GM18907 (cell line): Measurements from ENCODE around the gene CHAC1.
"Not testable (repeated sequence)": the region's sequence is repeated elsewhere in the genome, so short reads cannot be mapped to it uniquely, and the experiment has no call there.

Experiments
- ATAC-seq: cut with Tn5 transposase; IDR thresholded peaks from one replicate; pipeline ENCODE4 v1.9.1; 2021; ENCODE audit warnings: mild to moderate bottlenecking, moderate library complexity; ENCODE audit not compliant: unreplicated experiment

The CHAC1 gene

DNA sequence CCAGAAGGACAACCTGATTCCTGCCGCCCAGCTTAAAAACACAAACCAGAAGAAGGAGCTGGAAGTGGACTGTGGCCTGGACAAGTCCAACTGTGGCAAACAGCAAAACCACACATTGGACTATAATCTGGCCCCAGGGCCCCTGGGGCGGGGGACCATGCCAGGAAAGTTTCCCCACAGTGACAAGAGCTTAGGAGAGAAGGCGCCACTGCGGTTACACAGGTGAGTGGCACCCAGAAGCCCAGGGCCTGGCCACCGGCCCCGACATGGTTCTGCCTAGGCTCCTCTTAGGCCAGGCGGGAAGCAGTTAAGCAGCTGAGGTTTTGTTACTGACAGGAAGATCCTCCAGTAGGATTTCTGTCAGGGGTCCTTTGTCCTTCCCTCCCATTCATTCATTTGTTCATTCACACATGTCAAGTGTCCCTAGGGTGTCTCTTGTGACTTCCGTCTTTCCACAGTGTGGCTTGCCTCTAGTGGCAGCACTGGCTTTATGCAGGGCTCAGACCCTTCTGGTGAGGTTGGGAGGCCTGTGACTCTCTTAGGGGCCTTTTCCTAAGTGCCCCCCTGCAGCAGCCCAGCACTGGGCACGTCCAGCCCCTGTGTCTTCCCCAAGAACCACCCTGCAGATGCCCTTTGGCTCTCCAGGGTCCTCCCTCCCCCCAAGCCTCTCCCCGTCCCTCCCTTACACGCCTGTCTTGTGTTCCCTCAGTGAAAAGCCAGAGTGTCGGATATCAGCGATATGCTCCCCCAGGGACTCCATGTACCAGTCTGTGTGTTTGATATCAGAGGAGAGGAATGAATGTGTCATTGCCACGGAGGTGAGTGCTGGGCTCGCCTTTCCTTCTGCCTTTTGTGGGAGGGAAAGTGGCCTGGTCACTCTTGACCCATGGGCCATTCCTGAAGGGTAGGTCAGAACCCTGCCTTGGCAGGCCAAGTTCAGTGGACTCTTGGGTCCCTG lies 16.3 kb upstream of the CHAC1 start:
- no peak for ATAC-seq

DNA sequence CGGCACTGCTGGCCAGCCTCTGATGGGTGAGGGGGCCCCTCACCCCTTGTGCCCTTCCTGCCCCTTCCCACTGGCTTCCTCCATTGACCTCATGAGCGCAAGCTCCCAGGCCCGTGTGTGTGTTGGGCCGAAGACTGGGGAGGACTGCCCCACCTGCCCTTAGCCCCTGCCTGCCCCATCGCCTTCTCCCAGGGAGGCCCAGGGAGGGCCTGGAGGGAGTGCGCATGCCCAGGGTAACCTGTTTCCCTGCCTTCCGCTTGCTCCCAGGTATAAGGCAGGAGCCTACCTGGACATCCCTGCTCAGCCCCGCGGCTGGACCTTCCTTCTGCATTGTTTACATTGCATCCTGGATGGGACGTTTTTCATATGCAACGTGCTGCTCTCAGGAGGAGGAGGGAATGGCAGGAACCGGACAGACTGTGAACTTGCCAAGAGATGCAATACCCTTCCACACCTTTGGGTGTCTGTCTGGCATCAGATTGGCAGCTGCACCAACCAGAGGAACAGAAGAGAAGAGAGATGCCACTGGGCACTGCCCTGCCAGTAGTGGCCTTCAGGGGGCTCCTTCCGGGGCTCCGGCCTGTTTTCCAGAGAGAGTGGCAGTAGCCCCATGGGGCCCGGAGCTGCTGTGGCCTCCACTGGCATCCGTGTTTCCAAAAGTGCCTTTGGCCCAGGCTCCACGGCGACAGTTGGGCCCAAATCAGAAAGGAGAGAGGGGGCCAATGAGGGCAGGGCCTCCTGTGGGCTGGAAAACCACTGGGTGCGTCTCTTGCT lies 15.3 kb upstream of the CHAC1 start:
- no peak for ATAC-seq

DNA sequence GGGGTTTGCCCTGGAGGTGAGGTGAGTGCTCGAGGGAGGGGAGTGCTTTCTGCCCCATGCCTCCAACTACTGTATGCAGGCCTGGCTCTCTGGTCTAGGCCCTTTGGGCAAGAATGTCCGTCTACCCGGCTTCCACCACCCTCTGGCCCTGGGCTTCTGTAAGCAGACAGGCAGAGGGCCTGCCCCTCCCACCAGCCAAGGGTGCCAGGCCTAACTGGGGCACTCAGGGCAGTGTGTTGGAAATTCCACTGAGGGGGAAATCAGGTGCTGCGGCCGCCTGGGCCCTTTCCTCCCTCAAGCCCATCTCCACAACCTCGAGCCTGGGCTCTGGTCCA lies 14.8 kb upstream of the CHAC1 start:
- no peak for ATAC-seq

DNA sequence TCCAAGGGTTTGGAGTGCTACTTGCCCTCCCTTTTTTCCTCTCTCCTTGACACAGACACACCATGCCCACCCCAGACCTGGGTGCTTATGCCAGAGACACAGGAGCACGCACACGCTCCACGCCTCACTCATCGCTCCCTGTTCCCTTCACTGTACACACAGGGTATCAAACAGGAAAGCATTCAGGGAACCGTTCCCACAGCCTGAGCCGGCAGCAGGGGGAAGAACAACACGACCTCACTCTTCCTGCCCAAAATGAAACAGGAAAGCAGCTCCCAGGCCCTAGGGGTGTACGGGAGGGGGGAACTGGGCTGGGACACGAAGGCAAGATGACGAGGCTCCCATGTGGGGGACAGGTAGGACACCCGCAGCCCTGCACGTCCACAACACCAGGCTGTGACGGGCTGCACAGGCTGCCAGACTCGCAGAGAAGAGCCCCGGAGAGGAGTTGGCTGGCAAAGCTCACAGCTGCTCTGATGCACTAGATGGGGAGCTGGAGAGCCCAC lies 12.9 kb upstream of the CHAC1 start:
- no peak for ATAC-seq

DNA sequence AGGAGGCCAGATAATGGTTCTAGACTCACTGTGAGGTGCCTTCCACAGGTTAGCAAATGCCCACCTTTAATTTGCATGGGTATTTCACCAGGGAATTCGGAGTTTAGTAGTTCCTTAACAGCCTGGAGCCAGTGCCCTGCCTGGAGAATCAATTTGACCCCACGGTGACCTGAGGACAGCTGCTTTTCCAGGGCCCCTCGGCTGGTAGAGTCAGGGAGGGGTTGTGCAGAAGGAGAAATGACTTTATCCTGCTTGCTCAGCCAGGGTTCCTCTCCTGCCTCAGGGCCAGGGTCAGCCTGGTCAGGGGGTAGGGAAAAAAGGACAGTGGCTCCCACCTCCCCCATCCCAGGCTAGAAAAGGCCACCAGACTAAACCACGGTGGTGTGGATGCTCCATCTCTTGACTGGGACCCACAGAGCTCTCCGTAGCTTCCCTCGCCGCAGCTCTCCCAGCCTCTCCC lies 12.2 kb upstream of the CHAC1 start:
- no peak for ATAC-seq

DNA sequence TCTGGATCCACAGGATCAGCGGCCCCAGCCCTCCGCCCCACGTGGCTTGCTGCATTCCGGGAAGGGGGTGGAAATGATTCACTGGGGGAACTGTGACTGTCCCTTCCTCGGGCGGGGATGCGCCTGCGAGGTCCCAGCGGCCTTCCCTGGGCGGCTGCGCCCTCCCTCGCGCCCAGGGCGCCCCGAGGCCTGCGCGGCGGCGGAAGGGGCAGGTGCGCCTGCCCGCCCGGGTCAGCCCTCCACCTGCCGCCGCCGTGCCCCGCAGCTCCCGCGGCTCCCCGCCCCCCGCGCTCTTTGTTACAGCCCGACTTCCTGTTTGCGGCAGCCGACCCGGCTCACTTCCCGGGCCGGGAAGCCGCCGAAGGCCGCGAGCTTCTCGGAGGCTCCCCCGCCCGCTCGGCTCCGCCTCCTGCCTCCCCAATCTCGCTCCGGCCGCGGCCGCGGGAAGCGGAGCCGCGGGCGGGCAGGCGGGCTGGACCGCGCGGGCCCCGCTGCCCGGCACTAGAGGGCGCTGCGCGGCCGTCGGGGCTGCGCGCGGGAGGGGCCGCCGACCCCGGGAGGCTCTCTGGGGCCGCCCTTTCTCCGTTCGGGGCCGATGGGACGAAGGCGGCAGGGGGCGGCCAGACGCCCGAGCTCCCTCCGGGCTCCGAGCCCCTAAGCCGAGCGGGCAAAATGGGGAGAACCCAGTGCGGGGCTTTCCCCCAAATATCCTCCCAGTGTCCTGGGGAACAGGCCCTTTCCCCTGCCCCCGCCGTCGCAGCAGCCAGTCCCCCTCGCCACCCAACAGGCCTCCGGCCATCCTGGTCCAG lies 11.5 kb upstream of the CHAC1 start:
- ATAC-seq, result peak; percentile 57

DNA sequence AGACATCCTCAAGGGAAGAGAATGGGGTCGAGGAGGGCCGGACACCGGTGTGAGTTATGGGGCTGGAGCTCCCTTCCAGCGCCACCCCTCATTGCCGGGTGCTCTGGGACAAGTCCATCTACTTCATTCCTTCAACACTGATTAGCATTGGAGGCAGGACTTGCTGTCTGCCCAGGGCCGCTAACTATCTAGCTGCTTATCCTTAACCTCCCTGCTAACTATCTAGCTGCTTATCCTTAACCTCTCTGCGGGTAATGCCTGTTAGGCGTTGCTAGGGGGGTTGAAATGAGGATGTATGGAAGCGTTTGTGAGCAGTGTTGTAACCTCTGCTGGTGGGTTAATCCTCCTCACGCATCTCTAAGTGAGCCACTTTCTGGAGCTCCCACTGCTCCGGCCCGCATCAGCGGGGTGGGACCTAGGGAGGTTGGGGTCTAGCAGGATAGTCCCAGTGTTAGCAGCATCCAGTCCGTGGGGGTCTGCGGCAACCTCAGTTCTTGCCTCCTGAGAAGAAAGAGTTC lies 10.9 kb upstream of the CHAC1 start:
- no peak for ATAC-seq

DNA sequence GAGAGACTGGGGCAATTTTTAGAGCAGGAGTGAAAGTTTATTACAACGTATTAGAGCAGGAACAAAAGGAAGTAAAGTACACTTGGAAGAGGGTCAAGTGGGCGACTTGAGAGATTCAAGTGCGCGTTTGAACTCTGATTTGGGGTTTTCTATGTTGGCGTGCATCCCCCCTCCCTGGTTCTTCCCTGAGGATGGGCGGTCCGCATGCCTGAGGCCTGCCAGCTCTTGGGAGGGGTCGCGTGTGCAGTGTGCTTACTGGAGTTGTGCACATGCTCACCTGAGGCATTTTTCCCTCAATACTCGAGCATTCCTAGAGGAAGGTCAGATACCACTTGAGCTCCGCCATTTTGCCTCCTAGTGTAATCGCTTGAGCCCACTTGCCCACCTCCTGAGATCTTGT lies 10.4 kb upstream of the CHAC1 start:
- ATAC-seq, result no peak

DNA sequence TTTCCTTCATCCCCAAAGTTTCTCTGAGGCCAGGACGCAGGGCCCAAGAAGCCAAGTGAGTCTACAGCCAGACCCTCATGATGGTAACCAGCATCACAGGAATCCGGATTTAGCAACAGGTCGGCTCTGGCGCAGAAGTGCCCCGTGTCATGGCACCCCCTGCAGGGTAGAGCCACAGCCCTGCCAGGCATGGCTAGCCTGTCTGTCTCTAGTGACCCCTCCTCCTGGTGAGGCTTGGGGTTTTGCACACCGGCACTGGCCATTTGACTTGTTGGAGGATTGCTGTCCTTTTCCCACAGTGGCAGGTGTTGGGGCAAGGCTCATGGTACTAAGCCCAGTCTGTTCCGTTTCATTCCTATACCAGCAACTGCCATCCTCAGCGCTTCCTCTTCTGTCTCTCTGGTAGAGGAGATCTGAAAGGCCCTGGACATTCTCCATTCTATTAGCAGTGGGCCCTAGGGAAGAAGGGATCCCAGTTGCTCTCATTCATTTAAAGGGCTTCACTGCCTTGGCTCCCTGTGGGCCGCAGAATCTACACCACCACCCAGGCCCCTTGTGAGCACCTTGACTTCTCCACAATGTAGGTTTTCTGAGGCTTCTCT lies 9.4 kb upstream of the CHAC1 start:
- no peak for ATAC-seq

DNA sequence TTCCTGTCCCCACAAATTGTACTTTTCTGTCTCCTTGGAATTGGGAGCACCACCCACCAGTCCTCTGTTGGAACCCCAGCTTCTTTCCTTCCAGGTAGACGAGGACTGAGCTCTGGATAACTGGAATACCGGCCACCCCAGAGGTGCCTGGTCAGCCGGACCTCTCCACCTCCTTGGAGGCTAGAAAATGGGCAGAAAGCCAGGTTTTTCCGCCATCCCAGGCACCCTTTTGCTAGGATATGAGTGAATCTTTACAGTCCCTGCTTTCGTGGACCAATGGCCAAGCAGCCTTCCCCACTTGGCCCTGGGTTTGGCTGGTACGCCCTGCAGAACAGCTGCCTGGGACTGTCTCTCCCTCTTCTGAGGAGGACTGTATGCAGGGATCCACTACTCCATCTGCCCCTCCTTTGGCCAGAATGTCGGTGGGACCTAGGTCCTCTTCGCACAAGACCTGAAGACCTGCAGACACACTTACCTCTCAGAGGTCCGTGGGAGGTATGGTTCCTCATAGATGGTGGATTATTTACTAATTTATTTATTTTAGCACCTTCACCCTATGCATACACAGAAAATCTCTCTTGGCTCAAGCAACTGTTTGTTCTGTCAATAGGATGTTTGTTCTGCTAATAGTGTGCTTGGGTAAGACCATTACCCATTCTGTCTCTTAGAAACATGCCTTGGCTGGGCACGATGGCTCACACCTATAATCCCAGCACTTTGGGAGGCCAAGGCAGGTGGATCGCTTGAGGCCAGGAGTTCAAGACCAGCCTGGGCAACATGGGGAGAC lies 8.6 kb upstream of the CHAC1 start:
- ATAC-seq, result no peak

DNA sequence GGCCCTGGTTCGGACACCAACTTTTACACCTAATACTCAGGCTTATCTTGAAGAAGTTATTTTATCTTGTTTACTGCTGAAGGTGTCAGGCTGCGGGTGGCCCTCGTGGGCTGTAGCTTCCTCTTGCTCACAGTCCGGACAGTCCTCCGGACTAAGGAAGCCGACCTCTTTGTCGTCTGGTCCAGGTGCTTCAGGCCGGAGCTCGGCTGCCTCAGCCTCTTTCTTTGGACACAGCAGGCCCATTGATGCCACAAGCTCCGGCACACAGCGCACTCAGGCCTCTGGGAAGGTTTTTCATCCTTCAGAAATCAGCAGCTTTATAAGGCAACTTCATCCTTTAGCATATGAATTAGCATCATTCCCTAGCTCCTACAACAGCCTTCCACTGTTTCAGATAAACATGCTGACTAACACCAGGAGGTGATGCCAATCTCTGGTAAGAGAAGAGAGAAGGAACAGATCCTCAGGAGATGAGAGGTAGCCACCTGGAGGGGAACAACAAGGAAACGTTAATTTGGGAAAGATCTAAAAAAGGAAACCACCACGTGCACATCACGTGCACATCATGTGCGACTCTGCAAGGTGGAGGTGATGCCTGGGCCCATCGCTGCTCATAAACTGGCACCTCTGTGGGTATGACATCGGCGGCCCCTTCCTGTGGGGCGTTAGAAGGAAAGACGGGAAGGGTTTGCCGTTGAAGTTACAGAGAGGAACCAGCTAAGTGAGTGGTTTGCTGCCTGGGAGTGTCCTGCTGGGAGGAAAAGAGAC lies 4.4 kb upstream of the CHAC1 start:
- ATAC-seq, result no peak

DNA sequence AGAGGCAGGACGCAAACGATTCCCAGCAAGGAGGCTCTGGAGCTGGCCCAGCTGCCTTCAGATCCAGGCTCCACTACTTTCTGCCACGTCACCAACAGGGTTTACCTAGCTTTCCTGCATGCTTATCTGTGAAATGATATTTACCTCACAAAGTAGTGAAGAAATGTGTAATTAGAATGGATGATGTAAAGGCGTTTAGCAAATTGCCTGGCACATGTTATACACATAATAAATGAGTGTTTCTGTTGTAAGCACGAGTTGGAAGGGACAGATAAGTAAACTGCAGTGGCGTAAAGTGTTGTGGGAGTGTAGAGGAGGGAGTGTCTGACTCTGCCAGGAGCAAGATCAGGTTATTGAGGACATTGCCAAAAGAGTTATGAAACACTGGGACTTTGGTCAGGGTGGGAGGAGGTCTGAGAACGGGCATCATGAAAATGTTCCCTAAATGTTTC lies 3.5 kb upstream of the CHAC1 start:
- ATAC-seq, result no peak

DNA sequence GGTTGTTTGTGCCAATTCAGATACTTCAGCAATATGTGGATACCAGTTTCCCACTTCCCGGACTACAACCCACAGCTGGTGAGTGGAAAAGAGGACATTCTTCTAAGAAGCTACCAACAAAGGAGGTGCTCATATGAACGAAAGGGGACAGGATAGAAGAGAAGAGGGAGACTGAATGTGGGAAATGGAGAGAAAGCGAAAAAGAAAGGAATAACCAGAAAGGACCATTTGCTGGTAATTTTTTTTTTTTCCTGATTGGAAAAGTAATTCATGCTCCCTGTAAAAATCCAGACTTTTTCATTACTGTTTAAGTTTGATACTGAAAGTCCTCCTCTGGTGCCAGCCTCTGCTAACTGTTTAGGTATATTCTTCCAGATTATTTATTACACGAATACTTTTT lies 1.5 kb upstream of the CHAC1 start:
- no peak for ATAC-seq

DNA sequence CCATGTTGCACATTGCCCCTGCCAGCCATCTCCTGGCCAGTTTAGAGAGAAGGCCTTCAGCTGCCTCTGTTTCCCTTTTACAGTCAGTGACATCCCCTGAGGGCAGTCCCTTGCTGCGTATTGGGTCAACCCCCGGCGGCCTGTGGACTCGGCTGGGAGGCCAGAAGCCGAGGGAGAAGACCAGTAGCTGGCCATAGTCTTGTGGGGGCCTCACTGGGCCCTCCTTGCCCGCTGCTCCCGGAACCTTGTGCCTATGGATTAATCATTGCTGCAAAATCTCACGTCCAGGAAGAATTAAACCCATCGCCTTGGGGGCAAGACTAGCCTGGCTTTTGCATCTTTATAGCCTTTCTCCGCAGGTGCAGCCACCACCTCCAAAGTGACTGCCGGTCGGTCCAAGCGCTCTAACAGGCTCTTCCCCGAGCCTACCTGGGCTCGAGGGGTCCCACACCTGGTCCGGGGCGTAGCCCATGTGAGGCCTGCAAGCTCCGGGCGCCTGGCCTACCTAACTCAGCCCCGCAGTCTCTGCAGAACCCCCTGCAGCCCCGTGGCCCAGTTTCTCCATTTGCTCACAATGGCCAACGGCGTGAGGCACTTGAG lies 870 bp upstream of the CHAC1 start:
- no peak for ATAC-seq

DNA sequence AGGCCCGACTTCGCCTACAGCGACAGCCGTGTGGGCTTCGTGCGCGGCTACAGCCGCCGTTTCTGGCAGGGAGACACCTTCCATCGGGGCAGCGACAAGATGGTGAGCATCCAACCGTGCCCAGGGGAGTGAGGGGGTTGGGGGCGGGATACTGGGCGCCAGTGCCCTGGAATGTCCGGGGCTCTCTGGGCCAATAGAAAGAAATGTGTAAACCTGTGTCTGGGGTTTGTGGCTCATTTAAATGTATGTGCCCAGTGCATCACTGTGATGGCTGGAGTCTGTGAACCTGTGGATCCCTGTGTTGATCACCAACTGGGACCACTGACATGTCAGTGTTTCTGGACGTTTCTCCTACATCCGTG lies 423 bp downstream of the CHAC1 start:
- no peak for ATAC-seq

DNA sequence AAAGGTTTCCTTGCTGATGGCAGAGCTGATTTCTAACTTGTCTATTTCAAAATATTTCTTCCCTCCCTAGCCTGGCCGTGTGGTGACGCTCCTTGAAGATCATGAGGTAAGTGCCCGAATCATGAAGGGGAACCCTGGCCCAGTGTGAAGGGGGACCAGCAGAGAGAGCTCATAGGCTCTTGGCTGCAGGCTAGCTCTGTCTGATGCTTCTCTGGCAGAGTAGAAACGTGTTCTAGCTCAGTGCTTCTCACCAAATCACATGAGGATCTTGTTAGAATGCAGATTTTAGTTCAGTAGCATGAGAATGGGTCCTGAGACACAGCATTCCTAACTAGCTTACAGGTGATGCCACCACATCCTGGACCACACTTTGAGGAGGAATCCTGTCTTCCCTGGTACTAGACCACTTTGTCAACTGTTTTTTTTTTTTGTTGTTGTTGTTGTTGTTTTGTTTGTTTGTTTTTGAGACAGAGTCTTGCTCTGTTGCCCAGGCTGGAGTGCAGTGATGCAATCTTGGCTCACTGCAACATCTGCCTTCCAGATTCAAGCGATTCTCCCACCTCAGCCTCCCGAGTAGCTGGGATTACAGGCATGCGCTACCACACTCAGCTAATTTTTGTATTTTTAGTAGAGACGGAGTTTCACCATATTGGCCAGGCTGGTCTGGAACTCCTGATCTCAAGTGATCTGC lies 1.0 kb downstream of the CHAC1 start:
- ATAC-seq, result not testable (repeated sequence)

DNA sequence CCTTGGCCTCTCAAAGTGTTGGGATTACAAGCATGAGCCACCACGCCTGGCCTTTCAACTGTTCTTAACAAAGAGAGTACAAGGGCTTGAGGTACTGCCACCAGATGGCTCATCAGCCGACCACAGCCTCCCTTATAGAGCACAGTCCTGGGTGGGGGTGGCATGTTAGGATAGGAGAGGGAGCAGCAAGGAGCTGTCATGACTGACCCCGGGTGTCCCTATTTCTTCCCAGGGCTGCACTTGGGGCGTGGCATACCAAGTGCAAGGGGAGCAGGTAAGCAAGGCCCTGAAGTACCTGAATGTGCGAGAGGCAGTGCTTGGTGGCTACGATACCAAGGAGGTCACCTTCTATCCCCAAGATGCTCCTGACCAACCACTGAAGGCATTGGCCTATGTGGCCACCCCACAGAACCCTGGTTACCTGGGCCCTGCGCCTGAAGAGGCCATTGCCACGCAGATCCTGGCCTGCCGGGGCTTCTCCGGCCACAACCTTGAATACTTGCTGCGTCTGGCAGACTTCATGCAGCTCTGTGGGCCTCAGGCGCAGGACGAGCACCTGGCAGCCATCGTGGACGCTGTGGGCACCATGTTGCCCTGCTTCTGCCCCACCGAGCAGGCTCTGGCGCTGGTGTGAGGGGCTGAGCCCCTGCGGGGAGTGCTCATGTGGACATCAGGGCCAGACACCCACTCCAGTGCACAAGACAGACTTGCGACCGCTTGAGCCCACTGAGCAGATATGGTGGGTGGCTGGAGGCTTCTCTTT lies 2.1 kb downstream of the CHAC1 start:
- no peak for ATAC-seq
